Measurements from ENCODE around the gene GAREM1. TPM values are rescaled to one million over a fixed set of nuclear protein-coding genes. Genes with fewer than 3 reads are reported as not detected.

The GAREM1 gene
- total RNA-seq, 1 experiment from 2014 or later = 21.4 TPM

GRCh38 chr18:32441533-32441932 lies 29.1 kb downstream of the GAREM1 start:
- TF ChIP-seq, protein P1, sequence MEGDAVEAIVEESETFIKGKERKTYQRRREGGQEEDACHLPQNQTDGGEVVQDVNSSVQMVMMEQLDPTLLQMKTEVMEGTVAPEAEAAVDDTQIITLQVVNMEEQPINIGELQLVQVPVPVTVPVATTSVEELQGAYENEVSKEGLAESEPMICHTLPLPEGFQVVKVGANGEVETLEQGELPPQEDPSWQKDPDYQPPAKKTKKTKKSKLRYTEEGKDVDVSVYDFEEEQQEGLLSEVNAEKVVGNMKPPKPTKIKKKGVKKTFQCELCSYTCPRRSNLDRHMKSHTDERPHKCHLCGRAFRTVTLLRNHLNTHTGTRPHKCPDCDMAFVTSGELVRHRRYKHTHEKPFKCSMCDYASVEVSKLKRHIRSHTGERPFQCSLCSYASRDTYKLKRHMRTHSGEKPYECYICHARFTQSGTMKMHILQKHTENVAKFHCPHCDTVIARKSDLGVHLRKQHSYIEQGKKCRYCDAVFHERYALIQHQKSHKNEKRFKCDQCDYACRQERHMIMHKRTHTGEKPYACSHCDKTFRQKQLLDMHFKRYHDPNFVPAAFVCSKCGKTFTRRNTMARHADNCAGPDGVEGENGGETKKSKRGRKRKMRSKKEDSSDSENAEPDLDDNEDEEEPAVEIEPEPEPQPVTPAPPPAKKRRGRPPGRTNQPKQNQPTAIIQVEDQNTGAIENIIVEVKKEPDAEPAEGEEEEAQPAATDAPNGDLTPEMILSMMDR (IDR thresholded peaks at IDR 0.05; ENCODE audit: unreplicated experiment) = no peak
- intact Hi-C loops (cut with micrococcal nuclease) = no loop called here
- no peaks in the 10 kb centered on the region for H3K9me3 Mint-ChIP-seq (ENCODE audit: unreplicated experiment)
- peaks cover 20% of the 10 kb centered on the region for H3K4me1 Mint-ChIP-seq (ENCODE audit: insufficient read depth, unreplicated experiment)
- no peak overlapping the region for H3K27ac Mint-ChIP-seq (ENCODE audit: low read depth, unreplicated experiment)
- H3K36me3 Mint-ChIP-seq (ENCODE audit: insufficient read depth, unreplicated experiment) = peaks cover 5% of the 10 kb centered on the region
- ChIA-PET POLR2A (interaction anchor here (1.2 to 1.8 kb wide), 3 partner anchors 13 to 29 kb away, joined by 3 to 12 read pairs (median 4); partner anchors contain the start of gene GAREM1), CTCF (interaction anchor here (0.6 to 1.1 kb wide), 3 partner anchors 19 to 110 kb away, joined by 3 to 4 read pairs (median 3); no protein-coding TSS in a partner anchor)
- H3K27me3 Mint-ChIP-seq (ENCODE audit: insufficient read depth, unreplicated experiment) = no peaks in the 10 kb centered on the region
- no TSS peak for BruUV-seq (replicated peaks)
- DNase-seq (ENCODE audit: unreplicated experiment) = no peak
- H3K4me3 Mint-ChIP-seq (ENCODE audit: unreplicated experiment) = no peak overlapping the region

GRCh38 chr18:32440518-32440917 lies 30.2 kb downstream of the GAREM1 start:
- no TSS peak for BruUV-seq (replicated peaks)
- Mint-ChIP-seq H3K36me3 (ENCODE audit: insufficient read depth, unreplicated experiment) (peaks cover 5% of the 10 kb centered on the region), H3K27me3 (ENCODE audit: insufficient read depth, unreplicated experiment) (no peaks in the 10 kb centered on the region), H3K9me3 (ENCODE audit: unreplicated experiment) (no peaks in the 10 kb centered on the region), H3K27ac (ENCODE audit: low read depth, unreplicated experiment) (no peak overlapping the region), H3K4me3 (ENCODE audit: unreplicated experiment) (no peak overlapping the region), H3K4me1 (ENCODE audit: insufficient read depth, unreplicated experiment) (peaks cover 28% of the 10 kb centered on the region)
- DNase-seq (ENCODE audit: unreplicated experiment) = no peak
- ChIA-PET CTCF (interaction anchor here (0.6 to 2.1 kb wide), 7 partner anchors 9 to 322 kb away, joined by 3 to 26 read pairs (median 4); partner anchors contain the start of gene GAREM1), POLR2A (interaction anchor here (0.9 to 1.4 kb wide), 3 partner anchors 14 to 67 kb away, joined by 3 to 4 read pairs (median 3); no protein-coding TSS in a partner anchor)
- intact Hi-C loops (cut with micrococcal nuclease) = no loop called here
- TF ChIP-seq, protein P1 (IDR thresholded peaks at IDR 0.05; ENCODE audit: unreplicated experiment) = no peak

DNA sequence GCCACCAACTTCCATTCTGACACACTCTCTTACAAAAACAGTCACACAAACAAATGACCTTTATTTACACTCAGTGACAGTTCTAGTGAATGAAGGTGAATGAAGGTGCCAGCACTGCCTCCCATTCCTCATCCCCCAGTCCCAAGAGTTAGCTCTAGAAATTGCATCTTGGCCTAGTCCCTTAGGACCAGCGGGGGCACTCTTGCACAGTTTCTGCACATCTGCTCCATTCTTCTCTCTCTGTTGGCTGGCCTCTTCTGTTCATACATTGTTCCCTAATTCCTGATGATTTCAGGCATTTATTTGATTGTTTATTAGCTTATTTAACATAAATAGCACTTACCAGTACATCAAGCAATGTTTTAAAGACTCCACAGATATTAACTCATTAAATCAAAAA lies 30.9 kb downstream of the GAREM1 start:
- Mint-ChIP-seq H3K36me3 (ENCODE audit: insufficient read depth, unreplicated experiment) (peaks cover 5% of the 10 kb centered on the region), H3K4me3 (ENCODE audit: unreplicated experiment) (no peak overlapping the region), H3K9me3 (ENCODE audit: unreplicated experiment) (no peaks in the 10 kb centered on the region), H3K27ac (ENCODE audit: low read depth, unreplicated experiment) (no peak overlapping the region), H3K27me3 (ENCODE audit: insufficient read depth, unreplicated experiment) (no peaks in the 10 kb centered on the region), H3K4me1 (ENCODE audit: insufficient read depth, unreplicated experiment) (peaks cover 35% of the 10 kb centered on the region)
- ChIA-PET CTCF (interaction anchor here (0.8 to 2.1 kb wide), 8 partner anchors 10 to 126 kb away, joined by 3 to 26 read pairs (median 4); partner anchors contain the start of gene GAREM1), POLR2A (interaction anchor here (0.9 to 1.4 kb wide), 4 partner anchors 15 to 67 kb away, joined by 3 to 4 read pairs (median 3); no protein-coding TSS in a partner anchor)
- DNase-seq (ENCODE audit: unreplicated experiment) = peak; percentile 34
- TF ChIP-seq, protein P1 (IDR thresholded peaks at IDR 0.05; ENCODE audit: unreplicated experiment) = peak; percentile 12
- BruUV-seq (replicated peaks) = no TSS peak
- intact Hi-C loops (cut with micrococcal nuclease) = no loop called here

DNA sequence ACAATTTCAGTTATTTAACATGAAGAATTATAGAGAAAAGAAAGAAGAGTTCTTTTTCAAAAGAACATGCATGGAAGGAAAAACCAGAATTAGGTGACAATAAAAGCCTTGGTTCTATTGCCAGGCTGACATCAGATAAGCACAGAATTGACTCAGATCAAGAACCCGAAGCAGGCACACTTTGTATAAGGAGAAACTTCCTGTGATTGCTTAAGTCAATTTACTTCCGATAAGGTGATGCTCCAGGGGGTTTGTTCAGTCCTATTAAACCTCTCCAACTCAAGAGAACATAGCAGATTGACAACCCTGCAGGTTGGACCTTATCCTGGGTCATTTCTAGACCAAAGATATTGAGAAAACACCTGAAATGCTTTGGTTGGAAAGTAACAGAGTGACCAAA lies 31.4 kb downstream of the GAREM1 start:
- BruUV-seq (replicated peaks) = no TSS peak
- Mint-ChIP-seq H3K9me3 (ENCODE audit: unreplicated experiment) (no peaks in the 10 kb centered on the region), H3K4me1 (ENCODE audit: insufficient read depth, unreplicated experiment) (peaks cover 37% of the 10 kb centered on the region), H3K27ac (ENCODE audit: low read depth, unreplicated experiment) (no peak overlapping the region), H3K4me3 (ENCODE audit: unreplicated experiment) (no peak overlapping the region), H3K27me3 (ENCODE audit: insufficient read depth, unreplicated experiment) (no peaks in the 10 kb centered on the region), H3K36me3 (ENCODE audit: insufficient read depth, unreplicated experiment) (peaks cover 5% of the 10 kb centered on the region)
- ChIA-PET CTCF (interaction anchor here (0.5 to 2.6 kb wide), 10 partner anchors 11 to 150 kb away, joined by 3 to 26 read pairs (median 4); partner anchors contain the start of gene GAREM1), POLR2A (interaction anchor here (1.2 kb wide), 1 partner anchor 30 kb away, joined by 3 read pairs; no protein-coding TSS in a partner anchor)
- TF ChIP-seq, protein P1 (IDR thresholded peaks at IDR 0.05; ENCODE audit: unreplicated experiment) = no peak
- intact Hi-C loops (cut with micrococcal nuclease) = no loop called here
- DNase-seq (ENCODE audit: unreplicated experiment) = no peak
